Islet of Langerhans (tissue), 1 donor: Measurements from ENCODE around the gene CCDC117.
"Not testable (repeated sequence)": the region's sequence is repeated elsewhere in the genome, so short reads cannot be mapped to it uniquely, and the experiment has no call there.

Experiments used
- FAIRE-seq: peaks from one replicate; lab custom pipeline; 2011; peaks lifted over from hg19 to GRCh38; lab: Jason Lieb, UNC

CCDC117 gene

GRCh38 chr22:28801845-28802594 is 29.5 kb downstream of the CCDC117 start:
- no peak for FAIRE-seq

DNA sequence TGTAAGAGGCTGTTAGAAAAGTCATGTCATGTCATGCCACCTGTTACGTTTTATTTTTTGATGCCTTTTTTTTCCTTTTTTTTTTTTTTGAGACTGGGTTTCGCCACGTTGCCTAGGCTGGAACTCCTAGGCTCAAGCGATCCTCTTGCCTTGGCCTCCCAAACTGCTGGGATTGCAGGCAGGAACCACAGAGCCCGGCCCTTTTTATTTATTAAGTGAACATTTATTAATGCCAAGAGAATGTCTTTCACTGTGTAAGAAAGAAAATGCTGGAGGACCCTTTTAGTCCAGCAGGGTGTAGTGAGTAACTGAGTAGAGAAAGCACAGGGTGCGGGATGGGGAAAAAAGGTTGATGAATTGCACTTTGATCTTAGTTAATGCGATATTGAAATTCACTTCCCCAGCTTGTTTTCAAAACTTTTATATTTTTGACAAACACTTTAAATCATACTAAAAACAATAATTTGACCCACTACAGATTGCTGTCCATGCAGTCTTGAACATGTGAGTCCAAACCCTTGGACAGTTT is 30.2 kb downstream of the CCDC117 start:
- no peak for FAIRE-seq

- FAIRE-seq, result not testable (repeated sequence)
These were observed 32.9 kb downstream of the CCDC117 start for GRCh38 chr22:28805426-28805825.

DNA sequence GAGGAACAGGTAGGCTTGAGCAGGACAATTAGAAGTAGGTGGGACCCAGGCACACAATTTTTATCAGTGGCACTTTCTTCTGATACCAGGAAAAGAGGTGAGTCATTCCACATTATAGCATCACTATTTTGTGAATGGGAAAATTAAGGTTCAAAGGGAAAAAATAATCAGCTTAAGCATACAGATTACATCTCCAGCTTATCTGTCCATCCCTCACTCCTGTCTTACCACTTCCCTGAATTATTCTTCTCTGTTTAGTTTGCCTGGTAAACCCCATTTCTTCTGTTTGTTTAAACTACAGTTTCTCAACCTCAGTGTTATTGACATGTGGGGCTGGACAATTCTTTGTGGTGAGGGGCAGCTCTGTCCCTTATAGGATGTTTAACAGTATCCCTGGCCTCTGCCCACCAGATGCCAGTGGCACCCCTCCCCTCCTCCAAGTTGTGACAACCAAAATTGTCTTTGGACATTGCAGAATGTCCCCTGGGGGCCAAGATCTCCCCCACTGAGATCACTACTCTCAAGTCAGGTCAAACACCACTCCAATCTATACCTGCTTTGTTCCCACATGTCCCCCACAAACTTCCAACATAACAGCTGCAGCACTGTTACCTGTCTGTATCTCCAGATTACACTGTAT is 36.3 kb downstream of the CCDC117 start:
- FAIRE-seq, result no peak

GRCh38 chr22:28810821-28811491 is 38.5 kb downstream of the CCDC117 start:
- FAIRE-seq, result no peak

- no peak for FAIRE-seq
These were observed 40.0 kb downstream of the CCDC117 start for GRCh38 chr22:28812516-28812915.

DNA sequence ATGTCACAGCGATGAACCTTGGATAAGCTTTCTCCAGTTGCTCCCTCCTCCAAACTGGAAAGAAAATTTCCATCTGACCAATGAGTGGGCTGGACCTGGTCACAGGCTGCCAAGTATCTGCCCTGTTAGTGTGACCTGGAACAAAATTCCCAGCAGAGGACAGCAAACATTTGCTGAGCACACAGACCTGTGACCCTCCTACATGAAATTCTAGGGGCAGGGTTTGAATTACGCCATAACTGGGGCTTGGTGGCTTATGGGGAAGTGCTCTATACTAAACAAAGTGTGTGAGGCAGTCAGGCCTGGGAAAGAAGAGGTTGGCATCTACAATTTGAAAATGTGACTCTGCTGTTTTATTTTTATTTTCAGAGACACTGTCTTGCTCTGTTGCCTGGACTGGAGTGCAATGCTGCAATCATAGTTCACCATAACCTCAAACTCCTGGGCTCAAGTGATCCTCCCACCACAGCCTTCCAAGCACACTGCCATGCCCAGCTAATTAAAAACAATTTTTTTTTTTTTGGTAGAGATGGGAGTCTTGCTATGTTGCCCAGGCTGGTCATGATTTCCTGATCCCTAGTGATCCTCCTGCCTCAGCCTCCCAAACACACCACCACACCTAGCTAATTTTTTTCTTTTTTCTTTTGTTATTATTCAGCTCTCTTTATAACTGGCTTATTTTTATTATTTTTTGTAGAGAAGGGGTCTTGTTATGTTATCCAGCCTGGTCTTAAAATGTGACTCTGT is 41.5 kb downstream of the CCDC117 start:
- no peak for FAIRE-seq

DNA sequence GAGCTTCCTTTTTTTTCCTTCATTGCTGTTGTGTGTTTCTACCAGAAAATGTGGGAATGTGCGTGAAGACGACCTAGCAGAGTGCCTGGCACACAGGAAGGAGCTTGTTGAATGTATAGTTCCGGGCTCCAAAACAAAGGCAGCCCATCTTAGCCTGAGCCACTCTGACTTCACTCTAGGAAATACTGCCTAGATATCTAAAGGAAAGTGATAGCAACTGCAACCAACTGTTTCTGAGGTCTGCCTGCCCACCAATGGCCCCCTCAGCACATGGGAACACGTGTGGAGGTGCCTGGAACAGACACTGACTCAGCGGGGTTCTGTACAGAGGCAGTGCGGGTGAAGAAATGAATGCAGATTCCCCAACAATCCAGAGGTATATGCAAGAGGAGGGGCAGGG is 42.6 kb downstream of the CCDC117 start:
- no peak for FAIRE-seq

DNA sequence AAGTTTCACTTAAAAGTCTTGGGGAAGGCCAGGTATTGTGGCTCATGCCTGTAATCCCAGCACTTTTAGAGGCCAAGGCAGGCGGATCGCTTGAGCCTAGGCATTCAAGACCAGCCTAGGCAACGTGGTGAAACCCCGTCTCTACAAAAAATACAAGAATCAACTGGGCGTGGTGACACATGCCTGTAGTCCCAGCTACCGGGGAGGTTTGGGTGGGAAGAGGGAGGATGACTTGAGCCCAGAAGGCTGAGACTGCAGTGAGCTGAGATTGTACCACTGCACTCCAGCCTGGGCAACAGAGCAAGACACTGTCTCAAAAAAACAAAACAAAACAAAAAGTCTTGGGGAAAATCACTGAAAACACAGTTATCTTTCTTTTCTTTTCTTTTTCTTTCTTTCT is 43.2 kb downstream of the CCDC117 start:
- no peak for FAIRE-seq

DNA sequence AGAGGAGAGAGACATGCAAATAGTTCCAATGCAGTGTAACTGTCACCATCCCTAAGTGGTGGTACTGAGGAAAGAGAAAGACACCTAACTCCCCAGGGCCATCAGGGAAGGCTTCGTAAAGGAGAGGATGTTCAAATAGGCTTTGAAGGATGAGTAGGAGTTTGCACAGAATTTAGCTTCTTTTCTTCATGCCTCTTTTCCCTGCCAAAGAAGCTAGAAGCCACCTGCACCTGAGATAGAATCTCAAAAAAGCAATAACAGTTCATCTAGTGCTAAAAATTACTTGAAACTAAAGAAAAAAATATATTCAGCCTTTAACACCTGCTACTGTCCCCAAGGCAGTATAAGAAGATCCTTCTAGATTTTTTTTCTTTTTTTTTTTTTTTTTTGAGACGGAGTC is 44.6 kb downstream of the CCDC117 start:
- no peak for FAIRE-seq

GRCh38 chr22:28817919-28818859 is 45.7 kb downstream of the CCDC117 start:
- no peak for FAIRE-seq

DNA sequence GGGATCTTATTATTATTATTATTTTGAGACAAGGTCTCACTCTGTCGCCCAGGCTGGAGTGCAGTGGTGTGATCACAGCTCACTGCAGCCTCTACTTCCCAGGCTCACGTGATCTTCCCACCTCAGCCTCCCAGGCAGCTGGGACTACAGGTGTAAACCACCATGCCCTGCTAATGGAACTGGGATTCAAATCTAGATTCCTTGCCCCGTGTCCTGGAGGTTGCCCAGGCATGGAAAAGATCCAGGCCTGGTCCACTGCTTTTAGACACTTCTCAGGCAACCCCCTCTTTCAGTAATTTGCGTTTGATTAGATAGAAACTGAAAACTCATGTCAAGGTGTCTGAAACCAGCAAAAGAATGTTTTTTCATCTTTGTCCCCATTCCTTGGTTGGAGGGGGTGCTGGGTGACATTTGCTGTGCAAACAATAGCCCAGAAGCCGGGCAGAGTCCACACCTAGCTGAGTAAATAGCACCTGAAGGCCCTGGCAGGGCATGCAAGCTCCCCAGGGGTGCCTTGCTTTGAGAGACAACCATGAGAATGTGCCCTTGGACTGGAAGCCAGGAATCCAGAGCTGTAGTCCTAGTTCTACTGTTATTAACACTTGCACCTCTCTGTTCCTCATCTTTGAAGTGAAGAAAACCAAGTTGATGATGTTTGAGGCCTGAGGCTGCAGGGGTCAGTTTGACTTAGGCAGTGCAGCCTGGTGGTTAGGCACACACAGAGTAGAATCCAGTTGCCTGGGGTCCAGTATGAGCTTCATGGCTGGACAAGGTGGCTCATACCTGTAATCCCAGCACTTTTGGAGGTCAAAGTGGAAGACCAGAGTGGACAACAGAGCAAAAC is 47.0 kb downstream of the CCDC117 start:
- no peak for FAIRE-seq

DNA sequence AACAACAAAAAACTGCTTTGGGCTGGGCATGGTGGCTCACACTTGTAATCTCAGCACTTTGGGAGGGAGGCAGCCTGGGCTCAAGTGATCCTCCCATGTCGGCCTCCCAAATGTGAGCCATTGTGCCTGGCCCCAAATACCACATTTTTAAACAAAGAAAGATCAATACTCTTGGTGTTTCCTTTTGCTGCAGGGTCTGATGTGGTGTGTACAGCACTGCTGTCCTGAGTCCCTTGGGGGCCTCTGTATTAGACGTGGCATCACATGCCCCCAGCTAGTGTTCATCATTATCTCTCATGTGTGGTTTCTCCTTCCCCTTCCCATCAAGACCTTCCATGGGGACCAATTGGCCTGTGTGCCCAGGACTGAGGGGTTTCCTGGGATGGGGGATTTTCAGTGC is 48.4 kb downstream of the CCDC117 start:
- no peak for FAIRE-seq

GRCh38 chr22:28821452-28821851 is 49.0 kb downstream of the CCDC117 start:
- no peak for FAIRE-seq

DNA sequence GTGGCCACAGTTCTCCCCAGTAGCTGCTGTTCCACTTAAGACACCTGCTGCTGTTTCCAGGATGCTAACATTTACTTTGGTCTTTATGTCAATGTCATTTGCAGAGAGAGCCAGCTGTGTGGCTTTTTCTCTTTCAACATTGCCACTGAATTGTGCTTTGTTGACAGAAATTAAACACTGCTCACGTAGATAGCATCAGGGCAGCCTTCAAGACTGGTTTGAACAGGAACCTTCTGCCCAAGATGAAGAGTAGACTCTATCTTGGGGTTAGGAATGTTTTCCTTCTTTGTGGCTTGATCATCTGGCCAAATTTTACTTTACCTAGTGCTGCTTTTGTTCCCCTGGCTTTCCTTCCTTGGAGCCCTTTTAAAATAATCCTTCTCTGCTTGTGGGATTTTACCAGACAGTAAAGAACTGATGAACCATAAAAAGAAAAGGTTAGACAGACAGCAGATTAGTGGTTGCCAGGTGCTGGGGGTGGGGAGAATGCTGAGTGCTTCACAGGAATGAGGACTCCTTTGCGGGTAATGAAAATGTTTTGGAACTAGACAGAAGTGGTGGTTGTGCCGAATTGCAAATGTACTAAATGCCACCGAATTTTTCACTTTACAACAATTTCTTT is 50.5 kb downstream of the CCDC117 start:
- FAIRE-seq, result peak; percentile 99

GRCh38 chr22:28824455-28824854 is 52.0 kb downstream of the CCDC117 start:
- not testable (repeated sequence) for FAIRE-seq

DNA sequence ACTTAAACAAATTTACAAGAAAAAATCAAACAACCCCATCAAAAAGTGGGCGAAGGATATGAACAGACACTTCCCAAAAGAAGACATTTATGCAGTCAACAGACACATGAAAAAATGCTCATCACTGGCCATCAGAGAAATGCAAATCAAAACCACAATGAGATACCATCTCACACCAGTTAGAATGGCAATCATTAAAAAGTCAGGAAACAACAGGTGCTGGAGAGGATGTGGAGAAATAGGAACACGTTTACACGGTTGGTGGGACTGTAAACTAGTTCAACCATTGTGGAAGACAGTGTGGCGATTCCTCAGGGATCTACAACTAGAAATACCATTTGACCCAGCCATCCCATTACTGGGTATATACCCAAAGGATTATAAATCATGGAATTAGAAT is 53.9 kb downstream of the CCDC117 start:
- not testable (repeated sequence) for FAIRE-seq

DNA sequence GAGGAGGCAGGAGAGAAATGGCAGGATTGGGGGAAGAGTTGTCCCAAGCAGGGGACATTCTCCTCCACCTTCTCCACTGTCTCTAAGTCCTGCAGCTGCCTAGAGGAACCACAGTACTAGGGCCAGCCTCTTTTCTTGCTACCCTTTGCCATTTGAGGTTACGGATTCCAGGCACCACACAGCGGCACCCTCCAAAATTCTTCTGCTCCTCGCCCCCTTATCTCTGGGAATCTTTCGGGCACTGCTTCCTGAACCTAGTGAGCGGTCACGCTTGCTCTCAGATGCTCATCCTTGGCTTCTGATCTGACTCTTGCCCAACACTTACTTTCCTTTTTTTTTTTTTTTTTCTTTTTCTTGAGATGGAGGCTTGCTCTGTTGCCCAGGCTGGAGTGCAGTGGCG is 54.4 kb downstream of the CCDC117 start:
- no peak for FAIRE-seq

GRCh38 chr22:28829358-28830181 is 57.1 kb downstream of the CCDC117 start:
- peak; percentile 58 for FAIRE-seq
